Stimulated activated CD4-positive, alpha-beta T cell treated with anti-CD3 and anti-CD28 coated beads, Interleukin-1b, Interleukin-23, amount 100 ng/mL, for 24 hours (primary cell): ENCODE results near the gene SLC66A2.
"Not testable (repeated sequence)": the region's sequence is repeated elsewhere in the genome, so short reads cannot be mapped to it uniquely, and the experiment has no call there.

Source experiments
- DNase-seq, 4 experiments: peaks; one replicate each; pipeline ENCODE4 v3.0.0-alpha.2; 2020; ENCODE audit warnings: low read depth in 4 of 4, low spot score in 1 of 4

Gene SLC66A2

DNA sequence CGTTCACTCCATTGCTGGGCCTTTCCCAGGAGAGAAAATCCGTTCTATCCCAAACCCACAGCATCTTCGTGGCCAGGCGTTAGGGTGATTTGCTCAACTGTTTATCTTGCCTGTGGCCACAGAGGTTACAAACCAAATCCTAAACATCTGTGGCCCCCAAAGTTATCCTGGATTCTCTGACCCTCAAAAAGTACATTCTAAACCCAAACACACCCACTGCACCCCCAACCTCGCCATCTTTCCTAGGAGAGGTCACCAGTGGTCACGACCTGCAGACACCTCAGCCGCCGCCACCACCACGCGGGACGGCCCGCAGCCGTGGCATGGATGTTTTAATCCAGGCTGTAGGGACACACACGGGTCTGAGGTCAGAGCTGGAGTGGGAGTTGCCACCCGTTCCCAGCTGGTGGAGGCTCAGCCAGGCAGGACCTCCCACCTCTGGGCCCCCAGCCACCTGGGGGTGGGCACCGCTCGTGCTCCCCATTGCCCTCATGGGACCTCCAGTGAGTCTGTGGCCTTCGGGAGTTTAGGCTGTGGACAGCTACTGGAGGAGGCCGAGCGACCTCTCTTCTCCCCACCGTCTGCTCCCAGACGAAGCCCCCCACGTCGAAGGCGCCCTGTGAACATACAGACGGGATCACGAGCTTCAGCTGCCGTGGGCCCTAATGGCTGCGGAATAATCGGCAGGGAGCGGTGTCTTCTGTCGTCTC lies 81.7 kb downstream of the SLC66A2 start:
- DNase-seq, result no peak

- no peak for DNase-seq
These were observed 82.5 kb downstream of the SLC66A2 start for GRCh38 chr18:79868811-79869541.

DNA sequence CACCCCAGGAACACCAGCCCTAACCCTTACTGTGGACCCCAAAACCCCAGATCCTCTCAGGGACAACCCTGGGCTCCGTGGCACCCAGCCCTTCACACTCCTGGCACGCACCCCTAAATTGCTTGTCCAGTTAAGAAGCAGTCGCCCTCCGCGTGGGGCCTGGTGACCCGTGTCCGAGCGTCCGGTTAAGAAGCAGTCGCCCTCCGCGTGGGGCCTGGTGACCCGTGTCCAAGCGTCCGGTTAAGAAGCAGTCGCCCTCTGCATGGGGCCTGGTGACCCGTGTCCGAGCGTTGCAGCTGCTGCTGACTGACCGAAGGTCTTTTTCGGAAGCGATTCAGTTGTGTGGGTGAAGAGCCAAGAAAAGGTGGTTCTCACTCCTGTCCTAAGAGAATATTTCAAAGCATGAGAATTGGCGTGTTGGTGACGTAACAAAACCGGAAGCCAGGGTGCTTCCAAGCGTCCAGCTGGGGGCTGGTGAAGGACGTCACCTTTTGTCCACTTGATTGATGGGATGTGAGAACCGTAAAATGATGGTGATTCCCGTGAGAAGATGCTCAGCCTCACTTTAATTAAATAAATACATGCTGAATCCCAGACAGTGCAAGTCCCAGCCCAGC lies 83.2 kb downstream of the SLC66A2 start:
- DNase-seq, result no peak

- DNase-seq, result no peak
These were observed 83.8 kb downstream of the SLC66A2 start for GRCh38 chr18:79867666-79868065.

DNA sequence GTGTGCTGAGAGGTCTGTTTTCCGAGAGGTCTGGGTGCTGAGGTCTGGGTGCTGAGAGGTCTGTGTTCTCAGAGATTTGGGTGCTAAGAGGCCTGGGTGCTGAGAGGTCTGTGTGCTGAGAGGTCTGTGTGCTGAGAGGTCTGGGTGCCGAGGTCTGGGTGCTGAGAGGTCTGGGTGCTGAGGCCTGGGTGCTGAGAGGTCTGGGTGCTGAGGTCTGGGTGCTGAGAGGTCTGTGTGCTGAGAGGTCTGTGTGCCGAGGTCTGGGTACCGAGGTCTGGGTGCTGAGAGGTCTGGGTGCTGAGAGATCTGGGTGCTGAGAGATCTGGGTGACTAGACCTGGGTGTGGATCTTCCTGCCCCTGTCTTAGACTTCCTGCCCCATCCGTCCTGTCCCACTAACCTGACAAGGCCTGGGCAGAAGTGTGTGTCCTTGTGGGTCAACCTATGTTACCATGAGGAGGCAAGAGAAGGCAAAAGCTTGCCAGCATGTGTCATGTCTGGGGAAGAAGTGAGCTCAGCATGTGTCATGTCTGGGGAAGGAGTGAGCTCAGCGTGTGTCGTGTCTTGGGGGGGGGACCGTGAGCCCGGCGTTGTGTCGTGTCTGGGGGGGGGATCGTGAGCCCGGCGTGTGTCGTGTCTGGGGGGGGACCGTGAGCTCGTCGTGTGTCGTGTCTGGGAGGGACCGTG lies 84.4 kb downstream of the SLC66A2 start:
- DNase-seq, result no peak

GRCh38 chr18:79865951-79866350 lies 85.5 kb downstream of the SLC66A2 start:
- not testable (repeated sequence) for DNase-seq

- DNase-seq, result not testable (repeated sequence)
These were observed 86.5 kb downstream of the SLC66A2 start for GRCh38 chr18:79864955-79865354.

DNA sequence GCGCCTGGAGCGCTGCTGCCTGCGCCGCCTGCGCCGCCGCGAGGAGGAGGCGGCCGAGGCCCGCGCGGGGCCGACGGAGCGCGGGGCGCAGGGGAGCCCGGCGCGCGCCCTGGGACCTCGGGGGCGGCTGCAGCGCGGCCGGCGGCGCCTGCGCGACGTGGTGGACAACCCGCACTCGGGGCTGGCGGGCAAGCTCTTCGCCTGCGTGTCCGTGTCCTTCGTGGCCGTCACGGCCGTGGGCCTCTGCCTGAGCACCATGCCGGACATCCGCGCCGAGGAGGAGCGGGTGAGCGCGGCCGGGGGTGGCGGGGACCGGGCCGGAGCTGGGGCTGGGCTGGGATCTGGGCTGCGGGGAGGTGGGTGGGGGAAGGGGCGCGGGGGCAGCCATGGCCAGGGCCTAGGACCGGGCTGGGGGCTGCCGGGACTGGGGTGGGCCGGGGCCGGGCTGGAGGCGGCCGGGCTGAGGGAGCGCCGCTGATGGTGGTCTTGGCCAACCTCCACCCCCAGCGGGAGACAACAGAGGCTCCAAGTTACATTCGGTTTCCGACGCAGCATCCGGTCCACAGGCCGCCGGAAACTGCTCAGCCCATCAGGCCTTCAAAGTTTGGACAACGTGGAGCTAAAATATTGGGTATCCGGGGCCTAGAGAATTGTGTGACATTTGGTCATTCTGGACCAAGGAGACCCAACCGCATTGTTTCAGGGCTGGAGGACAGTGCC lies 87.3 kb downstream of the SLC66A2 start:
- no peak for DNase-seq

DNA sequence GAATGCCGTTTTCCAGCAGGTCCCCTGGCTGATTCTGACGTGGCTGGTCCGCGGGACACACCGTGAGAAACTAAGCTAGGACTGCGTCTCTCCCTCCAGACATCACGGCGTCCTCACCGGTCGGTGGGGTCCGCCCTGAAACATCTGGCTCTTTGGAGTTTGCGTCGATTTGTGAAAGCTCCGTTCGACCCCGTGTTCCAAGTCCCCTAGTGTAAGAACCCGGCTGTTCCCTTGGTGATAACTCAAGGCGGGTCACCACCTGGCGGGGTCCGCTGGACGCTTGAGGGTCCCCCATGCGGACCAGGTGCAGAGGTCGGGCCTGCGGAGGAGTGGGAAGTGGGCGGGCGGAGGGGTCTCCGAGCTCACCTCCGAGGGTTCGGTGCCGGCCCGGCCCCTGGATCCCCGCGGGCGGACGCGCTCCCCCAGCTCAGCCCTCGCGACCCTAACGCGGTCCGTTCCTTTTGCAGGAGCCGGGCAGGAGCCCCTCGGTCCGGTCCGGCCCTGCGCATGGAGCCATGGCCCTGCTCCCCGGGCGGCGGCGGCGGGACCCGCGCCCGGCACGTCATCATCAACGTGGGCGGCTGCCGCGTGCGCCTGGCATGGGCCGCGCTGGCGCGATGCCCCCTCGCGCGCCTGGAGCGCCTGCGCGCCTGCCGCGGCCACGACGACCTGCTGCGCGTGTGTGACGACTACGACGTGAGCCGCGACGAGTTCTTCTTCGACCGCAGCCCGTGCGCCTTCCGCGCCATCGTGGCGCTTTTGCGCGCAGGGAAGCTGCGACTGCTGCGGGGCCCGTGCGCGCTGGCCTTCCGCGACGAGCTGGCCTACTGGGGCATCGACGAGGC lies 88.1 kb downstream of the SLC66A2 start:
- no peak for DNase-seq

GRCh38 chr18:79862562-79862961 lies 88.9 kb downstream of the SLC66A2 start:
- no peak for DNase-seq

GRCh38 chr18:79861687-79862086 lies 89.8 kb downstream of the SLC66A2 start:
- DNase-seq, result no peak

DNA sequence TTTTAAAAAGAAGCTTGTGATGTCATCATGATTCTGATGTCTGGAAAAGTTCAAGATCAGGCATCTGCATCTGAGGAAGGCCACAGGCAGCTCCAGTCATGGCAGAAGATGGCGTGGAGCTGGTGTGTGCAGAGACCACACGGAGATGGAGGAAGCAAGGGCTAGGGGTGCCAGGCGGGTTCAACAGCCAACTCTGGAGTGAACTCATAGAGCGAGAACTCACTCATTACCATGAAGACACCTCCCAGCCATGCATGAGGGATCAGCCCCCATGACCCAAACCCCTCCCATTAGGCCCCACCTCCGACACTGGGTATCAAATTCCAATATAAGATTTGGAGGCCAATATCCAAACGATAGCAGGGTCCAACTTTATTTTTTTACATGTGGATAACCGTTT lies 92.1 kb downstream of the SLC66A2 start:
- DNase-seq, result no peak

- no peak for DNase-seq
These were observed 94.3 kb downstream of the SLC66A2 start for GRCh38 chr18:79857082-79857671.

DNA sequence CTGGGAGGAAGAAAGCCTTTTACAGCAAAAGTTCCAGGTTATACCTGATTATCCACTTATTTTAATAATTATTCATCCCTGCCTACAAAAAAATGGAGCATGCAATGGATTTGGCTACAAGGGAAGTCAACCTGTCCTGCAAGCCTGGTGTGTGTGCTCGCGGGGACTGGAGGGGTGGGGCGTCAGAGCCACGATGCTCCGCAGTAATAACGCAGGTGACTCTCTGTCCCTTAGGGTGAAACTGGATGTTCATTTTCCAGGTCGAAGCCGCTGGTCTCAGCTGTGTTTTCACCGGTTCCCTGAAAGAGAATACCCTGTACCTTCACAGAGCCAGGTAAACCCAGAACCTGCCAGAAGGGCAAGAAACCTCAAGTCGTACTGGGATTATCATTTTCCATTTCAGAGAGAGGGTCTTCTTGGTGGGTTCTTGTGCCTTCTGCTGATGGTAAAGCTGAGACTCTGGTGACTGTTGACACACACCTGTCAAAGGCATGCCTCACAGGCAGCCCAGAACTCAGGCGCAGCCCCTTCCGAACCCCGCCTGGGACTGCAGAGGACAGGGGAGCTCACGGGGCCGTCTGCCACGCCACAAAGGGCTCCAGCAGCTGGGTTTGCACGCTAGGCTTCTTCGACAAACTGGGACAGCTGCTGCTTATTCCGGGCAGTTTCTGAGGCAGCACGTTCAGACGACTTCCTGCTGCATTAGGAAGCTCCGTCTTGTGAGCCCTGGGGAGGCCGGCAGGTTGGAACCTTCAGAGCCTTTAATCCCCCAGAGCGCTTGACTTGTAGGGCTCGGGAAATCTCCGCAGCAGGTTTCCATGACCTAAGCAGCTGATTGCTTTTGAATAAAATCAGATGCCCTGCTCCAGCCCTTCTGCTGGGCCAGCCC lies 95.1 kb downstream of the SLC66A2 start:
- no peak for DNase-seq

DNA sequence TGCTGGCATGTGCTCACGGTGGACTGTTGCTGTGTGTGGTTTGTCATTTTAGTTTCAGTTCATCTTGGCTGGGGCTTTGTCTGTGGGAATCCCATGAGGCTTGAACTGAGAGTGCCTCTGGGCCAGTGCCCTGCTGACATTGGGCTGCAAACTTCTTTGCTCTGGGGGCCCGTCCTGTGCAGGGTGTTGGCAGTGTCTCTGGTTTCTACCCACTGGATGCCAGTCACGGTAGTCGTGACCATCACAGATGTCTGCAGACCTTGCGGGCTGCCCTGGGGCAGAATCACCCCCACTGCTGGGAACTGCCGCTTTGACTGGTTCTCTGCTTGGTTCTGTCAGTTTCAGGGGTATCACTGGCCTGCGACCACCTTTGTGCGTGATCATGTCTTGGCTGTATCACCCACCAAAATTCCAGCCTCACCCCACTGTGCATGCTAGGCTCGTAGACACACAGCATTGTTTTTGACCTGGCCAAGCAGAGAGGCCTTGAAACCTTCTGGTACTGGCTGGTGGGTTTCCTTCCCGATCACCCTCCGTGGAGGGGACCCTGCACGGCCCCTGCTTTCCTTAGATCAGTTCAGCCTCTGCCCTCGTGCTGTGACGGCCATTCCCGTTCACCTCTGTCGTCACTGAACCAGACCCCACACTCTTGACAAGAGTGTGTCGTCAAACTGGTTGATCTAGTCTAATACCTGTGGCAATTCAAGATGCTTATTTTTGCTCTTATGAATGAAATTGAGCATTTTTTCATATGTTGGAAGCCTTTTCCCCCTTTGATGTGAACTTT lies 96.1 kb downstream of the SLC66A2 start:
- no peak for DNase-seq

DNA sequence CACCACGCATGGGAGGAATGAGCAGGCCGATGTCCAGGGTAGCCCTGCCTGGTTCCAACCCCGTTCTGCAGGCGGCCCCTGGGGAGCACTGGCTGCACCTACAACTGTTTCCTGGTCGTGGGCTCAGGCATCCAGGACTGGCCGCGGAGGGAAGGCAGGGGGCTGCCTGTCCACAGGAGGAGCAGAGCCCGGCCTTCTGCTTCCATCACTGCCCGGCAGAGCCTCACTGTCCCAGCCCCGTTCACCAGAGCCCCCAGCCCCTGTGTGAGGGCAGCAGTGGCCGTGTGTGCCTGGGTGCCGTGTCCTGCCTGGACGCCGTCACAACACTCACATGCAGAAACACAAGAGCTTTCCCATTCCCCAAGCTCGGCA lies 97.5 kb downstream of the SLC66A2 start:
- no peak for DNase-seq

DNA sequence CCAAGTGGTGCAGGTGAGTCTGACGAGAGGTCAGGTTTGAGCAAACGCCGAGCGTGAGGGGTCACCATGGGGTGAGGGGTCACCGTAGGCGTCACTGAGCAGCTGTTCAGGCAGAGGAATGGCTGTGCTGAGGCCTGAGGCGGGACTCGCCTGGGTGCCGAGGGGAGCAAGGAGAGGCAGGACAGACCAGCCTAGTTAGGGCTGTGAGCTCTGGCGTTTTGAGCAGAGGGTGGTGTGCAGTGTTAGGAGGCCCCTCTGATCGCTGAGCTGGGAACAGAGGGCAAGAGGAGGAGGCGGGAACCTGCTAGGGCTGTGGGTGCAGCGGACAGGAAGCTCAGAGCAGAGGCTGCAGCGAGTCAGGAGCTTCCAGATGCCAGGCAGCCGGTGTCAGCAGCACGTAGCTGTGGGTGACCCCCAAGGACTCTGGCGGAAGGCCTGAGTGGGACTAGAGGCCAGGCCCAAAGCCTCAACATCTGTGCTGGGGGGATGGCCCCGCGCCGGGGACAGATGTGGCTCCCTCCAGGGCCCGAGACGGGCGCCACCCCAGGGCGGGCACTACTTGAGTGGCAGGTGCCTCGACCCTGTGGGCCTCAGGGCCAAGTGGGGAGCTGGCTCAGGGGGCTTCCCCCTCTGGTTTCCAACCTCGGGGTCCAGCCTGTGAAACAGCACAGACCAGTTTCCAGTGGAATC lies 98.0 kb downstream of the SLC66A2 start:
- DNase-seq, result no peak
